H9 (cell line): ENCODE measurements around the gene CYS1. TPM values are rescaled to one million over a fixed set of nuclear protein-coding genes. Genes with fewer than 3 reads are reported as not detected.

ENCODE experiments used
- DNase-seq: peaks from one replicate; pipeline ENCODE4 v3.0.0-alpha.2; 2017
- H2AFZ ChIP-seq: one replicate; pipeline ENCODE4 v1.6.1; 2013; ENCODE audit warnings: mild to moderate bottlenecking, low read length, control low read depth, moderate library complexity
- H2AK5ac ChIP-seq: 2 replicates; pipeline ENCODE4 v1.6.1; 2013; ENCODE audit warnings: low read length, control low read depth, mixed read lengths; ENCODE audit not compliant: insufficient read length
- H2BK120ac ChIP-seq: one replicate; pipeline ENCODE4 v1.6.1; 2013; ENCODE audit warnings: low read depth, mild to moderate bottlenecking, low read length, control low read depth, inconsistent platforms; ENCODE audit not compliant: poor library complexity, severe bottlenecking
- H2BK12ac ChIP-seq: 2 replicates; pipeline ENCODE4 v1.6.1; 2013; ENCODE audit warnings: low read length, control low read depth, mixed read lengths, low read depth; ENCODE audit not compliant: insufficient read length
- H2BK15ac ChIP-seq: 2 replicates; pipeline ENCODE4 v1.6.1; 2013; ENCODE audit warnings: low read depth, low read length, control low read depth
- H2BK20ac ChIP-seq: one replicate; pipeline ENCODE4 v1.6.1; 2013; ENCODE audit warnings: low read depth, mild to moderate bottlenecking, low read length, control low read depth, inconsistent platforms; ENCODE audit not compliant: poor library complexity, severe bottlenecking
- H2BK5ac ChIP-seq: 2 replicates; pipeline ENCODE4 v1.6.1; 2013; ENCODE audit warnings: low read length, control low read depth, mixed read lengths; ENCODE audit not compliant: insufficient read length
- H3K14ac ChIP-seq: 2 replicates; pipeline ENCODE4 v1.6.1; 2013; ENCODE audit warnings: low read length, control low read depth; ENCODE audit not compliant: insufficient read depth
- H3K18ac ChIP-seq: 2 replicates; pipeline ENCODE4 v1.6.1; 2013; ENCODE audit warnings: low read depth, mild to moderate bottlenecking, mixed read lengths, low read length, control low read depth; ENCODE audit not compliant: insufficient read length
- H3K23ac ChIP-seq: 2 replicates; pipeline ENCODE4 v1.6.1; 2013; ENCODE audit warnings: low read length, control low read depth, mixed read lengths, low read depth; ENCODE audit not compliant: insufficient read length
- H3K23me2 ChIP-seq: 2 replicates; pipeline ENCODE4 v1.6.1; 2013; ENCODE audit warnings: low read depth, mild to moderate bottlenecking, mixed read lengths, low read length, control low read depth; ENCODE audit not compliant: insufficient read length, poor library complexity, severe bottlenecking
- H3K27ac ChIP-seq: 2 replicates; pipeline ENCODE4 v1.5.1; 2013; ENCODE audit warnings: low read length, control low read depth, mixed read lengths, low read depth; ENCODE audit not compliant: insufficient read length
- H3K27me3 ChIP-seq: 2 replicates; pipeline ENCODE4 v1.6.1; 2013; ENCODE audit warnings: low read length, control low read depth, inconsistent platforms; ENCODE audit not compliant: insufficient read depth
- H3K4ac ChIP-seq: 2 replicates; pipeline ENCODE4 v1.6.1; 2013; ENCODE audit warnings: low read depth, mild to moderate bottlenecking, control low read depth, inconsistent platforms, low read length, moderate library complexity
- H3K4me1 ChIP-seq: 2 replicates; pipeline ENCODE4 v1.6.1; 2013; ENCODE audit warnings: low read length, control low read depth, inconsistent platforms; ENCODE audit not compliant: insufficient read depth
- H3K4me2 ChIP-seq: 2 replicates; pipeline ENCODE4 v1.6.1; 2013; ENCODE audit warnings: low read length, control low read depth, mixed read lengths; ENCODE audit not compliant: insufficient read length, insufficient read depth
- H3K56ac ChIP-seq: 2 replicates; pipeline ENCODE4 v1.6.1; 2013; ENCODE audit warnings: low read depth, mild to moderate bottlenecking, mixed read lengths, low read length, control low read depth; ENCODE audit not compliant: insufficient read length
- H3K79me1 ChIP-seq: 2 replicates; pipeline ENCODE4 v1.6.1; 2013; ENCODE audit warnings: low read depth, mild to moderate bottlenecking, moderate library complexity, low read length, control low read depth, inconsistent platforms; ENCODE audit not compliant: insufficient read depth, poor library complexity, severe bottlenecking
- H3K79me2 ChIP-seq: 2 replicates; pipeline ENCODE4 v1.6.1; 2013; ENCODE audit warnings: low read length, control low read depth, inconsistent platforms; ENCODE audit not compliant: insufficient read depth
- H3K9ac ChIP-seq: 2 replicates; pipeline ENCODE4 v1.6.1; 2013; ENCODE audit warnings: low read length, control low read depth, mixed read lengths; ENCODE audit not compliant: insufficient read length; ENCODE audit errors: extremely low read depth
- H3K9me3 ChIP-seq: one replicate; pipeline ENCODE4 v1.6.1; 2013; ENCODE audit warnings: low read depth, low read length, inconsistent platforms; ENCODE audit not compliant: control insufficient read depth
- H3T11ph ChIP-seq: one replicate; pipeline ENCODE4 v1.6.1; 2013; ENCODE audit warnings: mild to moderate bottlenecking, low read length, control low read depth, inconsistent platforms
- H4K20me1 ChIP-seq: one replicate; pipeline ENCODE4 v1.6.1; 2013; ENCODE audit not compliant: control insufficient read depth, insufficient read length, insufficient read depth
- H4K5ac ChIP-seq: 2 replicates; pipeline ENCODE4 v1.6.1; 2013; ENCODE audit warnings: low read depth, mild to moderate bottlenecking, mixed read lengths, low read length, control low read depth; ENCODE audit not compliant: insufficient read length
- H4K8ac ChIP-seq: replicated peaks from 2 replicates; pipeline ENCODE4 v1.6.1; 2013; ENCODE audit warnings: low read length, control low read depth, mixed read lengths, low read depth; ENCODE audit not compliant: insufficient read length
- H4K91ac ChIP-seq: 2 replicates; pipeline ENCODE4 v1.6.1; 2013; ENCODE audit warnings: low read depth, mild to moderate bottlenecking, moderate library complexity, mixed read lengths, low read length, control low read depth; ENCODE audit not compliant: insufficient read length
- H3K27ac Mint-ChIP-seq, 3 experiments: 2 replicates in 2 of 3; 3 replicates in 1 of 3; pipeline ENCODE4 v1.8.0; 2020 to 2021; ENCODE audit warnings: mixed read lengths in 3 of 3, mild to moderate bottlenecking in 1 of 3, moderate library complexity in 1 of 3
- H3K27me3 Mint-ChIP-seq: 2 replicates; pipeline ENCODE4 v1.8.0; 2021; ENCODE audit warnings: low read depth, mild to moderate bottlenecking, moderate library complexity, mixed read lengths
- H3K36me3 Mint-ChIP-seq, 3 experiments: 2 replicates in 2 of 3; 3 replicates in 1 of 3; pipeline ENCODE4 v1.8.0; 2020 to 2021; ENCODE audit warnings: low read depth in 3 of 3, mixed read lengths in 3 of 3; ENCODE audit not compliant: insufficient read depth in 1 of 3
- H3K4me1 Mint-ChIP-seq, 2 experiments: 2 replicates each; pipeline ENCODE4 v1.8.0; 2020; ENCODE audit warnings: mixed read lengths in 2 of 2
- H3K4me3 Mint-ChIP-seq, 2 experiments: 2 replicates in 1 of 2; 3 replicates in 1 of 2; pipeline ENCODE4 v1.8.0; 2020 to 2021; ENCODE audit warnings: mild to moderate bottlenecking in 2 of 2, mixed read lengths in 2 of 2, moderate library complexity in 1 of 2
- H3K9me3 Mint-ChIP-seq, 2 experiments: 2 replicates in 1 of 2; 3 replicates in 1 of 2; pipeline ENCODE4 v1.8.0; 2020; ENCODE audit warnings: mild to moderate bottlenecking in 2 of 2, mixed read lengths in 2 of 2, moderate library complexity in 1 of 2
- WGBS: extraction: QIAGEN DNeasy Blood & Tissue Kit; methylation state at CpG from one replicate; pipeline ENCODE4 v1.1.7; 2013; ENCODE audit warnings: missing lambda C conversion rate, low lambda C conversion rate, mixed read lengths; ENCODE audit not compliant: insufficient read length; ENCODE audit errors: extremely low coverage; 5-methylcytosine and 5-hydroxymethylcytosine counted together
- total RNA-seq: library from RNA; stranded (reverse); gene quantifications from 2 replicates; pipeline ENCODE4 v1.2.1, GENCODE V29; 2021
- TF ChIP-seq, protein P1 (sequence below): fragments of 200-600 bp; sonication (generic); conservative IDR thresholded peaks from 3 replicates; pipeline ENCODE4 v1.8.0; 2021; ENCODE audit warnings: antibody characterized with exemption, mild to moderate bottlenecking

The CYS1 gene
- total RNA-seq, 1 experiment from 2014 or later: 0.35 TPM

DNA sequence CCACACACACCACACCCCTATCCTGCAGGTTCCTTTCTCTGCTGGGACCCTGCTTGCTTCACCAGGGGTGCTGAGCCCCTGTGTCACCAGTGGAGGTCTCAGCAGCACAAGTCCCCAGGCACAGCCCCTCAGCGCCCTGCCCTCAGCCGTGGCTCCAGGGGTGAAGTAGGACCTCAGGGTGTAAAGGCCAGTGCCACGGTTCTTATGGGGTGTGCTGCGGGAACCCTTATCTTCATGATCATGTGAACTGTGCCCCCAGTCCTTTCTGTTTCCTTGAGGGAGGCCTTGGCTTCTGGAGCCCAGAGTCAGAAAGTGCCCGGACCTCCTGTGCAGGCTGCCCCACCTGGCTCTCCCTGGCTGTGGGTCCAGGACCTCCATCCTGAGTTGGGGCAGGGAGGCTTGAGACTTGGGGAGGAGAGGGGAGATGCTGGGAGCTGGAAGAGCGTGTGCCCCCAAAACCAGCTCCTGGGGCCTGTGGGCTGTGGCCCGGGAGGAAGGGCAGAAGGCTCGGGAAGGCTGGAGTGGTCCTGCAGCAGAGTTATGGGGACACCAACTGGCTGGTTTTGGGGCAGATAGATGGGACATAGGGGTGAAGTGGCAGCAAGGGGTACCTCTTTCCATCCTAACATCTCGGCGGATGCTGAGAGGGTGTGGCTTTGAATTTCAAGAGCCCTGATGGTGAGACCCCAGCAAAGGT lies 57.1 kb downstream of the CYS1 start:
- Histone ChIP-seq H3K56ac (no peak overlapping the region), H3K27me3 (no peaks in the 10 kb centered on the region), H3K23ac (no peak overlapping the region), H2BK15ac (no peak overlapping the region), H3K4ac (no peak overlapping the region), H2AK5ac (no peak overlapping the region), H3K18ac (no peak overlapping the region), H3T11ph (no peak overlapping the region), H4K5ac (no peak overlapping the region), H4K20me1 (no peaks in the 10 kb centered on the region), H3K4me1 (no peaks in the 10 kb centered on the region), H3K9ac (no peak overlapping the region), H2BK20ac (no peak overlapping the region), H4K8ac (no peak overlapping the region), H3K79me2 (no peaks in the 10 kb centered on the region), H2AFZ (no peak overlapping the region), H3K14ac (no peak overlapping the region), H2BK5ac (no peak overlapping the region), H3K23me2 (peaks cover 4% of the 10 kb centered on the region), H2BK12ac (no peak overlapping the region), H3K79me1 (no peaks in the 10 kb centered on the region), H3K4me2 (no peak overlapping the region), H3K27ac (no peak overlapping the region), H2BK120ac (no peak overlapping the region), H3K9me3 (no peaks in the 10 kb centered on the region), H4K91ac (no peak overlapping the region)
- Mint-ChIP-seq H3K36me3 (no peaks in the 10 kb centered on the region), H3K9me3 (no peaks in the 10 kb centered on the region; a peak in 1 of 5 replicates), H3K4me3 (no peak overlapping the region), H3K4me1 (peaks cover 0 to under 1% of the 10 kb centered on the region in 2 experiments; a peak in 1 of 4 replicates), H3K27ac (no peak overlapping the region), H3K27me3 (peaks cover 12% of the 10 kb centered on the region)
- WGBS: no CpG with 5 or more reads among the region's 10 CpGs
- no peak for DNase-seq
- TF ChIP-seq, protein P1, sequence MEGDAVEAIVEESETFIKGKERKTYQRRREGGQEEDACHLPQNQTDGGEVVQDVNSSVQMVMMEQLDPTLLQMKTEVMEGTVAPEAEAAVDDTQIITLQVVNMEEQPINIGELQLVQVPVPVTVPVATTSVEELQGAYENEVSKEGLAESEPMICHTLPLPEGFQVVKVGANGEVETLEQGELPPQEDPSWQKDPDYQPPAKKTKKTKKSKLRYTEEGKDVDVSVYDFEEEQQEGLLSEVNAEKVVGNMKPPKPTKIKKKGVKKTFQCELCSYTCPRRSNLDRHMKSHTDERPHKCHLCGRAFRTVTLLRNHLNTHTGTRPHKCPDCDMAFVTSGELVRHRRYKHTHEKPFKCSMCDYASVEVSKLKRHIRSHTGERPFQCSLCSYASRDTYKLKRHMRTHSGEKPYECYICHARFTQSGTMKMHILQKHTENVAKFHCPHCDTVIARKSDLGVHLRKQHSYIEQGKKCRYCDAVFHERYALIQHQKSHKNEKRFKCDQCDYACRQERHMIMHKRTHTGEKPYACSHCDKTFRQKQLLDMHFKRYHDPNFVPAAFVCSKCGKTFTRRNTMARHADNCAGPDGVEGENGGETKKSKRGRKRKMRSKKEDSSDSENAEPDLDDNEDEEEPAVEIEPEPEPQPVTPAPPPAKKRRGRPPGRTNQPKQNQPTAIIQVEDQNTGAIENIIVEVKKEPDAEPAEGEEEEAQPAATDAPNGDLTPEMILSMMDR: no peak
